ENCODE data around the gene MSTN. TPM values are rescaled to one million over a fixed set of nuclear protein-coding genes. Genes with fewer than 3 reads are reported as not detected.

Gene MSTN
- total RNA-seq (2022; extraction: Qiagen RNA extraction; ENCODE audit: low read depth), result not detected in 5 replicates

DNA sequence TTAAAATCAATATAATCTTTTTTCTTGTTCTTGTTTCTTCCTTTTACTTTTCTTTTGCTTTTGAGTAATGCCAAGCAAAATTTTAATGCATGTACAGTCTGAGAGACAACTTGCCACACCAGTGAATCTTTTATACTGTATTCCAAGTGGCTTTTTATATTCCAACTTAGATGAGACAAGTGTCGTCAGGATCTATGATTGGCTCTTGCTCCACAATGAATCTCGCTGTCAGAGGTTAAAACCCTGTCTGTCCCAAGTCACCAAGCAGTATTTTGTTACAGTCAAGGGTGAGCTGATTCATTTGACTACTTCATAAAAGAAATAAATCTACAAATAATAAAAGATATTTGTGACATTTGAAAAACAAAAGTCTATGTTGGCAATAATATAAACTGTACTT is at the start of gene MSTN:
Gene MSTN, minus strand, starts transcription at position 129 of the 400 bp plus-strand sequence. CDS start 133 bp downstream, outside the sequence.

